HG02884 (cell line): Measurements from ENCODE around the gene DDA1.

Experiments used
- ATAC-seq: cut with Tn5 transposase; IDR thresholded peaks from one replicate; pipeline ENCODE4 v1.9.1; 2021; ENCODE audit warnings: mild to moderate bottlenecking, moderate library complexity; ENCODE audit not compliant: unreplicated experiment

Gene DDA1

DNA sequence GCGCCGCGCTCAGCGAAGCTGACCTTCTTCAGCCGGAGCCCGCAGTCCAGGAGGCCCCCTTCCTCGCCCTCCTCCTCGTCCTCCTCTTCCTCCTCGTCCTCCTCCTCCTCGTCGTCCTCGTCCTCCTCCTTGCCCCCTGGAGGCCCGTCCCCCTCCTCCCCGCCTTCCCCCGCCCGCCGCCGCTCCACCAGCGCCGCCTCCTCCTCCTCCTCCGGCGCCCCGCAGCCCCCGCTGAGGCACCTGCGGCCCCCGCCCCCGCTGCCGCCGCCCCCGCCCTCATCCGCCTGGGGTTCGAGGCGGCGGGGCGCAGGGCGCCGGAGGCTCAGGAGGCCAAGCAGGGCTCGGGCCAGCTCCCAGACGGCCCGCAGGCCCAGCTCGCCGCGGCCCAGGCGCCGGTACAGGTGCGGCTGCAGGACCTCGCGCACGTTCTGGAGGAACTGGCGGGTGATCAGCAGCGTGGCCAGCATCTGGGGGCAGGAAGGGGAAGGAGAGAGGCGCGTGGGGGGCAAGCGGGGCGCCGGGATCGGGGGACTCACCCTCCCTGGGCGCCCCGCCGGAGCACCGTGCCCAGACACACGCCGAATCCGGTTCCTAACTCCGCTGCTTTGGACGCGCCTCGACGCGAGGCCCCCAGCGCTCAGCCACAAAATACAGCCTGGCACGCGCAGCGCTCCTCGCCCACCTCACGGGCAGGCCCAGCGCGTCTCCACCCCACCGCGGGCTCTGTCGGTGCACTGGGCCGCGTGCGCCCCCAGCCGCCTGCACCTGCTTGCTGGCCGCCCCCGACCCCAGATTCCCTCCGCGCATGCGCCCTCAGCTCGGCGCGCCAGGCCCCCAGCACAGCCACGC lies 19.4 kb downstream of the DDA1 start:
- ATAC-seq: no peak

- ATAC-seq: no peak
These were observed 20.3 kb downstream of the DDA1 start for GRCh38 chr19:17329366-17330261.

GRCh38 chr19:17330262-17331044 lies 21.1 kb downstream of the DDA1 start:
- no peak for ATAC-seq

GRCh38 chr19:17331045-17331558 lies 21.7 kb downstream of the DDA1 start:
- no peak for ATAC-seq

DNA sequence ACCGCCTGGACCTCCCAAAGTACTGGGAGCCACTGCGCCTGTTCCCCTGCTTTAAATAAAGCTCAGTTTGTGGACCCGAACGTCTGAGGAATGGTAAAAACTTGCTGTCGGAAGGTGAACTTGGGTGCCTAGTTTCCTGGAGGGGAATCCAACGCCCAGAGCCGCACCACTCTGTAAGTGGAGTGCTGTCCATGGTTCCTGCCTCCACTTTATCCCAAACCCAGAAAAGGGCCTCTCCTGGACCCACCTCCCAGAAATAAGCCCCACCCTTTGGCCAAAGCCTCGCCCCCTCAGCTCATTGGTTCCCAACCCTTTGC lies 23.0 kb downstream of the DDA1 start:
- ATAC-seq: no peak

DNA sequence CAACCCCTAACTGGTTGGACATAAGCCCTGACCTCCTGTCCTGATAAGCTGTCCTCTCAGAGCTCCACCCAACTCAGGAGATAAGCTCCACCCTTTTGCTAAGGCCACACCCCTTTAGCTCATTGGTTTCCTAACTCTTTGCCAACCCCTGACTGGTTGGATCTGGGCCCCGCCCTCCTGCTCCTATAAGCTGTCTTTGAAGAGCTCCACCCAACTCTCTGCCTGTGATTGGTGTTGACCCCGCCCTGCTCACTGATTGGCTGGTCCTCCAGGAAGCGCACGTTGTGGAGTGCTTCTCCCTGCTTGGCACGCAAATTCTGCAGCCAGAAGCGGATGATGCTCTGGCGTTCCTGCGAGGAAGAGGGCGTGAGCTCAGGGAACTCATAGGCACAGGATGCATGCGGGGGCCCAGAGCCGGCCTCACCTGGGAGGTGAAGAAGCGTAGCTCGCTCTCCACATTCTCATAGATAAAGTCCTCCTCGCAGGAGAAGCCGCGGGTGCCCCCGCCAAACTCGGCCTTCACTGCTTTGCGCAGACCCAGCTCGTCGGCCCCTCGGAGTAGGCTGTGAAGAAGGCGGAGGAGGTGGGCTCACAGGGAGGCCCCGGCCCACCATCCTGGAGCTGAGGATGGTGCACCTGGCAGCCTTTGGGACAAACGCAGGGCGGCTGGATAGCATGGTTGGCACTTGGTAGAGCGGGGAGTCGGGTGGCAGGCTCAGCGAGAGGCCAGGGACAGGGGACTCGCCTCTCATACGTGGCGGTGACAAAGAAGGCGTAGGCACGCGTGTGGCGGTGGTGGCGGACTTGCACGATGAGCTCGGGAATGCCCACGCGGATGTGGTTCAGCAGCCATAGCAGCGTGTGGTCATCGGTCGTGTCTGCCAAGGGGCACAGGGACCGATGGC lies 23.6 kb downstream of the DDA1 start:
- no peak for ATAC-seq

DNA sequence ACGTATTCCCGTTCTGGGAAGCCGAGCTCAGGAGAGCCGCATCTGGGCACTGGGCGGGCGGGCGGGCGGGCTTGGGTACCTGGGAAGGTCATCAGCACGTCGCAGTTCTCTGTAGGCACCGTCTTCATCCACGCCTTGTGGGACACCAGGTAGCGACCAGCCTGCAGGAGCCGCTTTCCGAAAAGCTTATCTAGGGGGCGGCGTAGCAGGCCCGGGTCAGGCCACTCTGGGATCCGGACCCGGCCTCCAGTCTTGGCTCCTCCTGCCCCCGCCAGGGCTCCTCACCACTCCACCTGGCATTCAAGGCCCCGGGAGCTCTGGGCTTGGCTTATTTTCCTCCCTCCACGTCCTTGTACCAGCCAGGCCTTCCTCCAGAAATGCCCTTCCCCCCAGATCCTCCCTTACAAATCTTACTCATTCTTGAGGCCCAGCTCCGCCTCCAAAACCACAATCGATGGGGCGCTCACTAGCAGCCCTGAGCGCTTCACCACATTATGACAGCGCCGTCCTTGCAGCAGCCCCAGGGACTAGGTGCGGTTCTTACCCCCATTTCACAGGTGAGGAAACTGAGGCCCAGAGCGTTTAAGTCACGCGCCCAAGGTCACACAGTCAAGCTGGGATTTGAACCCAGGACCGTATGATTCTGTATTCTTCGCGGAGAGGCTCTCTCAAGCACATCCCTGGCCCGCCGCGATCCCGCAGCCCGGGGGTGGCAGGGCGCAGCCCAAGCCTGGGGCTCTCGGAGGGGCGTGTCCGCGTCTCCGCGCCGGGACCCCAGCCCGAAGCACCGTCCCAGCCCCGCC lies 24.4 kb downstream of the DDA1 start:
- ATAC-seq: no peak

GRCh38 chr19:17334414-17335409 lies 25.3 kb downstream of the DDA1 start, which contains the start of gene ANO8:
Gene ANO8, minus strand, starts transcription at chr19:17334855. Its CDS starts 185 bp downstream, at chr19:17334670.
- ATAC-seq: no peak

- ATAC-seq: no peak
These were observed 26.2 kb downstream of the DDA1 start for GRCh38 chr19:17335575-17335974.

GRCh38 chr19:17336872-17337674 lies 27.7 kb downstream of the DDA1 start, which contains the start of gene GTPBP3:
Gene GTPBP3, plus strand, starts transcription at chr19:17337553. Its CDS starts 59 bp downstream, at chr19:17337612.
- peak; percentile 70 for ATAC-seq

DNA sequence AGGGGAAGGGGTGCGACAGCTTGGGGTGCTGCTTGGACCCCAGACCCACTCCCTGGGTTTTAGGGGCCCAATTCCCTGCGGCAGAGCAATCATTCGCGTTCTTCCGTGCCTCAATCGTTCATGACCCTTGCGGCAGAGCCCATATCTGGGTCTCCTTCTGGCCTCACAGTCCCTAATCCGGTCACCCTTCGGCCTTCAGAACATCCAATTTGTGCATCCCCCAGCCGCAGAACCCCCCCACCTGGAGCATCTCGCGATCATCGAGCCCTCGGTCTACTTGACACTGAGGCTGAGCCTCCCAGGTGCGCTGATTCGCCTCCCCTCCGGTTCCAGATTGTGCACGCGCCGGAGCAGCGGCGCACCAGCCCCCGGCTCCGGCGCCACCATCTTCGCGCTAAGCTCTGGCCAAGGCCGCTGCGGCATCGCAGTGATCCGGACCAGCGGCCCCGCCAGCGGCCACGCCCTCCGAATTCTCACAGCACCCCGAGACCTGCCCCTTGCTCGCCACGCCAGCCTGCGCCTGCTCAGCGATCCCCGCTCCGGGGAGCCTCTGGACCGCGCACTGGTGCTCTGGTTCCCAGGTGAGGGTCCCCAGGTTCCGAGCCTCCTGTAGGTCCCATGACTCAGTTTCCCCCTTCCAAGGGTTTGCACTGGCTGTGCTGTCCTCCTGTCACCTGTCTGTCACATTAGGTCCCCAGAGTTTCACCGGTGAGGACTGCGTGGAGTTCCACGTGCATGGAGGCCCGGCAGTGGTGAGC lies 28.5 kb downstream of the DDA1 start:
- no peak for ATAC-seq

DNA sequence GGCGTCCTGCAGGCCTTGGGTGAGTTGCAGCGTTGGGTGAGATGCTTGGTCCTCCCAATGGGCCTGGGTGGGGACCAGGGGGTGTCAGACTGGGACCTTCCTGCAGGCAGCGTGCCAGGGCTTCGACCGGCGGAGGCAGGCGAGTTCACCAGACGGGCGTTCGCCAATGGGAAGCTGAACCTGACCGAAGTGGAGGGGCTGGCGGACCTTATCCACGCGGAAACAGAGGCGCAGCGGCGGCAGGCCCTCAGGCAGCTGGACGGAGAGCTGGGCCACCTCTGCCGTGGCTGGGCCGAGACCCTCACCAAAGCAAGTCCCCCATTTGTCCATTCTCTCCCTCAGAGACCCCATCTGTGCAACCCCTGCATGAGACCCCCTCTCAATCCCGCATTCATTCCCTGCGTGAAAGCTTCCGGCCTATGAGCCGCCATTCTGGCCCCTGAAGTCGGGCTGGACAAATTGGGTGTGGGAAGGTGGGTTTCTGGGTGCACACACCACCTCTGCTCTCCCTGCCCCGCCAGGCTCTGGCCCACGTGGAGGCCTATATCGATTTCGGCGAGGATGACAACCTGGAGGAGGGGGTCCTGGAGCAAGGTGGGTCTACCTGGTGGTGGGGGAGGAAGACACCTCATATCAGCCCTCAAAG lies 29.2 kb downstream of the DDA1 start:
- no peak for ATAC-seq

- no peak for ATAC-seq
These were observed 29.9 kb downstream of the DDA1 start for GRCh38 chr19:17339088-17339741.

DNA sequence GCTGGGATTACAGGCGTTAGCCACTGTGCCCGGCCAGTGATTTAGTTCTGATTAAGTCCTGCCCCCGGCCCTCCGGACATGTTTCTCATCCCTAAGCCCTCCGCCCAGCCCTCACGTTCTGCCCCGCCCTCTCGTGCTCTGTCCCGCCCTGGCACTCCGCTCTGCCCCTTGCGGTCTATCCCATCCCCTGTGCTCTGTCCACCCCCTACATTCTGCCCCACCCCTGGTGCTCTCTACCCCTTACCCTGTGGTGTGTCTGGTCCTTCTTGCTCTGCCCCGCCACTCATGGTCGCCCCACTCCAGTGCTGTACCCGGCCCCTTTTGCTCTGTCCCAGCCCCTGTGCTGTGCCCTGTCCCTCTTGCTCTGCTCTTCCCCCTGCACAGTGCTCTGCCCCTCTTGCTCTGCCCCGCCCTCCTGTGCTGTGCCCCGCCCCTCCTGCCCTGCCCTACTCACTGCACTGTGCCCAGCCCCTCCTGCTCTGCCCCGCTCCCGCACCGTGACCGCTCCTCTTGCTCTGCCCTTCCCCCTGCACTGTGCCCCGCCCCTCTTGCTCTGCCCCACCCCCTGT lies 31.0 kb downstream of the DDA1 start:
- no peak for ATAC-seq

- ATAC-seq: no peak
These were observed 31.6 kb downstream of the DDA1 start for GRCh38 chr19:17340871-17341357.
